DOHH2 (cell line): ENCODE data around the gene RPH3AL.
A peak's percentile ranks its signal among the peaks of the same experiment; 100 is the strongest.

Experiments
- H3F3A ChIP-seq: fragments of 200-600 bp; sonication (generic), shearing (Covaris generic); 2 replicates; pipeline ENCODE4 v1.6.0; 2016; ENCODE audit warnings: antibody characterized with exemption, mild to moderate bottlenecking; ENCODE audit not compliant: control insufficient read depth, insufficient read depth
- H3K27ac ChIP-seq: fragments of 200-600 bp; sonication (generic); 2 replicates; pipeline ENCODE4 v1.5.1; 2014; ENCODE audit warnings: low read depth, mild to moderate bottlenecking, low read length, moderate library complexity
- H3K27me3 ChIP-seq: fragments of 200-600 bp; sonication (generic); 2 replicates; pipeline ENCODE4 v1.6.1; 2014; ENCODE audit warnings: mild to moderate bottlenecking, low read length, mixed read lengths; ENCODE audit not compliant: control insufficient read depth
- H3K36me3 ChIP-seq: fragments of 200-600 bp; sonication (generic); 2 replicates; pipeline ENCODE4 v1.6.1; 2014; ENCODE audit warnings: mild to moderate bottlenecking, low read length, moderate library complexity, mixed read lengths; ENCODE audit not compliant: control insufficient read depth
- H3K4me1 ChIP-seq: fragments of 200-600 bp; sonication (generic); 2 replicates; pipeline ENCODE4 v1.6.1; 2014; ENCODE audit warnings: mild to moderate bottlenecking, low read length, mixed read lengths; ENCODE audit not compliant: control insufficient read depth
- H3K4me2 ChIP-seq: fragments of 200-600 bp; sonication (generic); 2 replicates; pipeline ENCODE4 v1.6.0; 2014; ENCODE audit warnings: mild to moderate bottlenecking, low read length, moderate library complexity
- H3K4me3 ChIP-seq: fragments of 200-600 bp; sonication (generic); 2 replicates; pipeline ENCODE4 v1.5.1; 2014; ENCODE audit warnings: mild to moderate bottlenecking, low read length, mixed read lengths
- H3K79me2 ChIP-seq: fragments of 200-600 bp; sonication (generic); 2 replicates; pipeline ENCODE4 v1.6.1; 2014; ENCODE audit warnings: mild to moderate bottlenecking, low read length, mixed read lengths; ENCODE audit not compliant: control insufficient read depth
- H3K9me2 ChIP-seq: fragments of 200-600 bp; sonication (generic); replicated peaks from 2 replicates; pipeline ENCODE4 v1.6.1; 2014; ENCODE audit warnings: mild to moderate bottlenecking, low read length, mixed read lengths; ENCODE audit not compliant: control insufficient read depth
- H3K9me3 ChIP-seq: fragments of 200-600 bp; sonication (generic); 2 replicates; pipeline ENCODE4 v1.6.1; 2014; ENCODE audit warnings: antibody characterized with exemption, low read length, mixed read lengths; ENCODE audit not compliant: control insufficient read depth, insufficient read depth
- H4K20me1 ChIP-seq: fragments of 200-600 bp; sonication (generic); 2 replicates; pipeline ENCODE4 v1.6.0; 2014; ENCODE audit warnings: low read depth, mild to moderate bottlenecking, antibody characterized with exemption, low read length, moderate library complexity; ENCODE audit not compliant: control insufficient read depth, insufficient read depth
- CTCF ChIP-seq: fragments of 200-600 bp; sonication (generic); IDR thresholded peaks from one replicate; pipeline ENCODE4 v1.5.1; 2014; ENCODE audit warnings: antibody characterized with exemption, mild to moderate bottlenecking, low read depth, low read length; ENCODE audit not compliant: poor library complexity, severe bottlenecking
- EZH2phosphoT487 ChIP-seq: fragments of 200-600 bp; sonication (generic); IDR thresholded peaks from 2 replicates; pipeline ENCODE4 v1.6.1; 2017; ENCODE audit warnings: borderline replicate concordance, mild to moderate bottlenecking, antibody characterized with exemption, low read length, moderate library complexity, mixed read lengths

The RPH3AL gene

GRCh38 chr17:214881-215331 is 137.7 kb downstream of the RPH3AL start:
- TF ChIP-seq CTCF, result no peak
- no peak for TF ChIP-seq EZH2phosphoT487
- no peaks in the 10 kb centered on the region for H3K9me2 ChIP-seq
- no peaks in the 10 kb centered on the region for H3F3A ChIP-seq
- no peak overlapping the region for H3K27ac ChIP-seq
- H4K20me1 ChIP-seq, result no peaks in the 10 kb centered on the region
- H3K27me3 ChIP-seq, result no peaks in the 10 kb centered on the region
- H3K9me3 ChIP-seq, result no peaks in the 10 kb centered on the region
- H3K36me3 ChIP-seq, result 0 out of 2 replicates have a peak, but pooled peaks cover 4% of the 10 kb centered on the region
- peak overlapping the region; percentile 74 for H3K4me3 ChIP-seq
- peak overlapping the region; percentile 72 for H3K4me2 ChIP-seq
- peaks cover 9% of the 10 kb centered on the region for H3K4me1 ChIP-seq
- peaks cover 17% of the 10 kb centered on the region for H3K79me2 ChIP-seq

- H3F3A ChIP-seq, result no peaks in the 10 kb centered on the region
- H3K4me3 ChIP-seq, result no peak overlapping the region
- H3K27ac ChIP-seq, result no peak overlapping the region
- no peaks in the 10 kb centered on the region for H3K9me3 ChIP-seq
- H3K4me1 ChIP-seq, result peaks cover 9% of the 10 kb centered on the region
- peaks cover 17% of the 10 kb centered on the region for H3K79me2 ChIP-seq
- H4K20me1 ChIP-seq, result no peaks in the 10 kb centered on the region
- no peak overlapping the region for H3K4me2 ChIP-seq
- no peaks in the 10 kb centered on the region for H3K27me3 ChIP-seq
- TF ChIP-seq CTCF, result no peak
- TF ChIP-seq EZH2phosphoT487, result no peak
- 0 out of 2 replicates have a peak, but pooled peaks cover 4% of the 10 kb centered on the region for H3K36me3 ChIP-seq
- no peaks in the 10 kb centered on the region for H3K9me2 ChIP-seq
Observed at GRCh38 chr17:213286-214105, 139.1 kb downstream of the RPH3AL start.

- Histone ChIP-seq H3K9me3 (no peaks in the 10 kb centered on the region; the same call in 1 of the 2 replicates), H4K20me1 (no peaks in the 10 kb centered on the region), H3K4me1 (peaks cover 5% of the 10 kb centered on the region), H3K4me3 (no peak overlapping the region), H3F3A (no peaks in the 10 kb centered on the region), H3K36me3 (0 out of 2 replicates have a peak, but pooled peaks cover 4% of the 10 kb centered on the region), H3K79me2 (peaks cover 16% of the 10 kb centered on the region), H3K27me3 (no peaks in the 10 kb centered on the region), H3K9me2 (no peaks in the 10 kb centered on the region), H3K27ac (no peak overlapping the region), H3K4me2 (no peak overlapping the region)
- TF ChIP-seq EZH2phosphoT487 (no peak), CTCF (no peak)
Observed at GRCh38 chr17:210402-210801, 142.2 kb downstream of the RPH3AL start.
